Suprapubic skin (tissue), 4 donors: ENCODE measurements around the gene RNLS. TPM values are rescaled to one million over a fixed set of nuclear protein-coding genes. Genes with fewer than 3 reads are reported as not detected.

Source experiments
- DNase-seq, 2 donors: peaks; one replicate each; pipeline ENCODE4 v3.0.0-alpha.2; 2019; ENCODE audit warnings: low spot score in 2 of 2
- H3K27ac ChIP-seq: fragments of 200-600 bp; sonication (generic); one replicate; pipeline ENCODE4 v1.5.1; 2019
- H3K27me3 ChIP-seq: fragments of 200-600 bp; sonication (generic); one replicate; pipeline ENCODE4 v1.5.1; 2019
- H3K36me3 ChIP-seq: fragments of 200-600 bp; sonication (generic); one replicate; pipeline ENCODE4 v1.5.1; 2019
- H3K4me1 ChIP-seq: fragments of 200-600 bp; sonication (generic); one replicate; pipeline ENCODE4 v1.5.1; 2019
- H3K4me3 ChIP-seq: fragments of 200-600 bp; sonication (generic); one replicate; pipeline ENCODE4 v1.5.1; 2019; ENCODE audit warnings: mild to moderate bottlenecking
- H3K9me3 ChIP-seq: fragments of 200-600 bp; sonication (generic); one replicate; pipeline ENCODE4 v1.5.1; 2019
- EP300 ChIP-seq: sonication (generic); formaldehyde crosslinking; IDR thresholded peaks from one replicate; pipeline ENCODE4 v1.6.1; 2017; ENCODE audit warnings: antibody characterized with exemption
- POLR2A ChIP-seq, 2 donors: fragments of 450-650 bp; IDR thresholded peaks; one replicate each; pipeline ENCODE4 v1.6.1; 2017; ENCODE audit warnings: antibody characterized with exemption in 2 of 2, mild to moderate bottlenecking in 2 of 2, moderate library complexity in 2 of 2
- POLR2AphosphoS5 ChIP-seq, 3 donors: sonication (generic); formaldehyde crosslinking; IDR thresholded peaks; one replicate each; pipeline ENCODE4 v1.6.1; 2017; ENCODE audit warnings: antibody characterized with exemption in 3 of 3
- WGBS: methylation state at CpG from one replicate; pipeline ENCODE4 v1.1.5; 2018; 5-methylcytosine and 5-hydroxymethylcytosine counted together
- total RNA-seq, 4 donors: library from RNA; depleted of rRNA; stranded (reverse); fragments of >200 nt; gene quantifications; one replicate each; pipeline ENCODE4 v1.1.0, GENCODE V29; 2016
- TF ChIP-seq, protein P1 (sequence below), 2 donors: fragments of 200-600 bp in 1 of 2; fragments of 450-650 bp in 1 of 2; sonication (generic) in 1 of 2; IDR thresholded peaks; one replicate each; pipeline ENCODE4 v1.5.1; 2016 to 2019; ENCODE audit warnings: antibody characterized with exemption in 2 of 2, mild to moderate bottlenecking in 1 of 2, moderate library complexity in 1 of 2

Gene RNLS
- total RNA-seq, 4 donors from 2014 or later: 9.8 to 23.7 (median 19.2) TPM

DNA sequence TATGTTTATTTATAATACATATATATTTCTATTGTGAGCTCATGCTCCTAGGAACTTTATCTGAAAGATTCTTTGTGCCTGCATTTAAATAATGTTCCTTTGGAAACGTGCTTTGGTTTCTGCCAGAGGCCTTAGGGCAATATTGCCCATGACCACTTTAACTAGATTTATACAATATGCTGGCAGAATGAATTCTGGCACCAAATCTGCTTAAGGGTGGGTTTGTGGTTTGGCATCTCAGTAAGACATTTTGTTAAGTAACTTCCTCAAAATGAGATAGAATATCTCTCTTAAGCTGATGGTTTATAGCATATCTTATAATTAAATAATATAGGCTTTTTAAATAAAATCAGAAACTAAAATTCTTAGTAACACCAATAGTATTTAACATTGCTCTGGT is 252.9 kb downstream of the RNLS start:
- 50% methylated on average over 1 of the region's 1 CpG for WGBS
- H3K4me3 ChIP-seq: no peak overlapping the region
- no peak overlapping the region for H3K27ac ChIP-seq
- no peak for DNase-seq
- H3K4me1 ChIP-seq: peaks cover 2% of the 10 kb centered on the region
- TF ChIP-seq POLR2AphosphoS5 (IDR thresholded peaks at IDR 0.05) (no peak), POLR2A (IDR thresholded peaks at IDR 0.05) (no peak), EP300 (no peak)
- TF ChIP-seq, protein P1, sequence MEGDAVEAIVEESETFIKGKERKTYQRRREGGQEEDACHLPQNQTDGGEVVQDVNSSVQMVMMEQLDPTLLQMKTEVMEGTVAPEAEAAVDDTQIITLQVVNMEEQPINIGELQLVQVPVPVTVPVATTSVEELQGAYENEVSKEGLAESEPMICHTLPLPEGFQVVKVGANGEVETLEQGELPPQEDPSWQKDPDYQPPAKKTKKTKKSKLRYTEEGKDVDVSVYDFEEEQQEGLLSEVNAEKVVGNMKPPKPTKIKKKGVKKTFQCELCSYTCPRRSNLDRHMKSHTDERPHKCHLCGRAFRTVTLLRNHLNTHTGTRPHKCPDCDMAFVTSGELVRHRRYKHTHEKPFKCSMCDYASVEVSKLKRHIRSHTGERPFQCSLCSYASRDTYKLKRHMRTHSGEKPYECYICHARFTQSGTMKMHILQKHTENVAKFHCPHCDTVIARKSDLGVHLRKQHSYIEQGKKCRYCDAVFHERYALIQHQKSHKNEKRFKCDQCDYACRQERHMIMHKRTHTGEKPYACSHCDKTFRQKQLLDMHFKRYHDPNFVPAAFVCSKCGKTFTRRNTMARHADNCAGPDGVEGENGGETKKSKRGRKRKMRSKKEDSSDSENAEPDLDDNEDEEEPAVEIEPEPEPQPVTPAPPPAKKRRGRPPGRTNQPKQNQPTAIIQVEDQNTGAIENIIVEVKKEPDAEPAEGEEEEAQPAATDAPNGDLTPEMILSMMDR (IDR thresholded peaks at IDR 0.05): no peak
- H3K36me3 ChIP-seq: no peaks in the 10 kb centered on the region
- H3K9me3 ChIP-seq: no peaks in the 10 kb centered on the region
- no peaks in the 10 kb centered on the region for H3K27me3 ChIP-seq

DNA sequence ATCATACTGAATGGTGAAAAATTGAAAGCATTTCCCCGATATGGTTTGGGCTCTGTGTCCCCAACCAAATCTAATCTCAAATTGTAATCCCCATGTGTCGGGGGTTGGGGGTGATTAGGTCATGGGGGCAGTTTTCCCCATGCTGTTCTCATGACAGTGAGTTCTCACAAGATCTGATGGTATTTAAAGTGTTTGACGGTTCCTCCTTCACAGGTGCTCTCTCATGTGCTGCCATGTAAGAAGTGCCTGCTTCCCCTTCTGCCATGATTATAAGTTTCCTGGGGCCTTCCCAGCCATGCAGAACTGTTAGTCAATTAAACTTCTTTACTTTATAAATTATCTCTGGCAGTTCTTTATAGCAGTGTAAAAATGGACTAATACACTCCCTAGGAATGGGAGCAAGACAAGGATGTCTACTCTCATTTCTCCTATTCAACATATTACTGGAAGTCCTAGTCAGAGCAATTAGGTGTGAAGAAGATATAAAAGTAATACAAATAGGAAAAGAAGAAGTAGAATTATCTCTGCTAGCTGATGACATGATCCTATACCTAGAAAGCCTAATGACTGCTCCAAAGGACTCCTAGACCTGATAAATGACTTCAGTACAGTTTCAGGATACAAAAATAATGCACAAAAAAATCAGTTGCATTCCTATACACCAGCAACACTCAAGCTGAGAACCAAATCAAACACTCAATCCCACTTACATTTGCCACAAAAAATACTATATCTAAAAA is 260.6 kb downstream of the RNLS start:
- peaks cover 17% of the 10 kb centered on the region for H3K9me3 ChIP-seq
- no peak overlapping the region for H3K27ac ChIP-seq
- H3K36me3 ChIP-seq: no peaks in the 10 kb centered on the region
- no peak overlapping the region for H3K4me3 ChIP-seq
- H3K4me1 ChIP-seq: no peaks in the 10 kb centered on the region
- 91% methylated on average over 3 of the region's 3 CpGs for WGBS
- no peaks in the 10 kb centered on the region for H3K27me3 ChIP-seq
- no peak for DNase-seq
- TF ChIP-seq, protein P1 (IDR thresholded peaks at IDR 0.05): no peak
- no peak for TF ChIP-seq EP300
- no peak for TF ChIP-seq POLR2A (IDR thresholded peaks at IDR 0.05)
- TF ChIP-seq POLR2AphosphoS5 (IDR thresholded peaks at IDR 0.05): no peak

- H3K36me3 ChIP-seq: no peaks in the 10 kb centered on the region
- TF ChIP-seq POLR2AphosphoS5 (IDR thresholded peaks at IDR 0.05): no peak
- TF ChIP-seq, protein P1 (IDR thresholded peaks at IDR 0.05): no peak
- no peak for TF ChIP-seq EP300
- TF ChIP-seq POLR2A (IDR thresholded peaks at IDR 0.05): no peak
- no peaks in the 10 kb centered on the region for H3K4me1 ChIP-seq
- H3K27me3 ChIP-seq: no peaks in the 10 kb centered on the region
- H3K9me3 ChIP-seq: peaks cover 17% of the 10 kb centered on the region
- 88% methylated on average over 1 of the region's 1 CpG for WGBS
- DNase-seq: no peak
- no peak overlapping the region for H3K4me3 ChIP-seq
- no peak overlapping the region for H3K27ac ChIP-seq
Measured at GRCh38 chr10:88319960-88320517, 263.1 kb downstream of the RNLS start.

DNA sequence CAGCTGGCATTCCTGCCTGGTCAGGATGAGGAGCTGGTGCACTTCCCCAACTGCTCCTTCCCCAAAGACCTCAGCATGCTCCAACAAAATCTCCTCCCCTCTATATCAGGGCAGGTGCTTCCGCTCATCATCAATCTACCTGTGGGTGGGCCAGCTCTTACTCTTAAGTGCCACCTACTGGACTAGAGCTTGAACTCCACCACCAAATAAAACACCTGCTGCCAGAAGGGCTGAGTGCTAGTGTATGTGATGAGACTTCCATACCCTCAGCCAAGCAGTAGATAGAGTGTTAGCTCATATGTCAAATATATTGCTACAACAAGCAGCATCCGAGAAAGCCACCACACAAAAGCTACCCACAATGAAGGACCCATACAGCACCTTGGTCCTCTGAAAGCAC is 264.3 kb downstream of the RNLS start:
- Histone ChIP-seq H3K4me3 (no peak overlapping the region), H3K9me3 (peaks cover 17% of the 10 kb centered on the region), H3K4me1 (peaks cover 2% of the 10 kb centered on the region), H3K36me3 (no peaks in the 10 kb centered on the region), H3K27me3 (no peaks in the 10 kb centered on the region), H3K27ac (no peak overlapping the region)
- TF ChIP-seq, protein P1 (IDR thresholded peaks at IDR 0.05): no peak
- no peak for DNase-seq
- 96% methylated on average over 2 of the region's 2 CpGs for WGBS

- peaks cover 13% of the 10 kb centered on the region for H3K9me3 ChIP-seq
- DNase-seq: no peak
- H3K27me3 ChIP-seq: no peaks in the 10 kb centered on the region
- H3K4me1 ChIP-seq: peaks cover 2% of the 10 kb centered on the region
- no peaks in the 10 kb centered on the region for H3K36me3 ChIP-seq
- TF ChIP-seq POLR2A (IDR thresholded peaks at IDR 0.05) (no peak), EP300 (no peak), POLR2AphosphoS5 (IDR thresholded peaks at IDR 0.05) (no peak)
- TF ChIP-seq, protein P1 (IDR thresholded peaks at IDR 0.05): no peak
- H3K4me3 ChIP-seq: no peak overlapping the region
- H3K27ac ChIP-seq: no peak overlapping the region
Measured at GRCh38 chr10:88317099-88317498, 266.0 kb downstream of the RNLS start.
